Measurements from ENCODE around the gene MRPS14. TPM values are rescaled to one million over a fixed set of nuclear protein-coding genes. Genes with fewer than 3 reads are reported as not detected.

MRPS14 gene
- total and polyA plus RNA-seq, 2 experiments from 2014 or later, result 26.5 to 65.8 TPM

DNA sequence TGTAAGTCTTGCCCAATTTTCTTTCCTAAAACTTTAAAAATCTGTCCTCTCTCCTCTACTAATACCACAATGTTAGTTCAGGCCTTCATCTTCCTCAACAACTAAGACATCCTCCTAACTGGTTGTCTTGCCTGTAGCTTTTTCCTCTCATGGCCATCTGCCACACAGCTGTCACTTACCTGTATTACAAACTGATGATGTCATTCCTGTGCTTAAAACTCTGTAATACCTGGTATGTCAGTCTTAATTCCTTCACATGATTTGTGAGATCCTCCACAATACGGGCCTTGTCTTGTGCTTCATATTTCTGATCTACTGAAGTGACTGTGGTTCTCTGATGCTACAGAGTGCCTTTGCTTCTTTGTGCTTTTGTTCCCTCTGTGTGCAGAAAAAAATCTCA lies 9.8 kb downstream of the MRPS14 start:
- Histone ChIP-seq H4K20me1 (ENCODE audit: insufficient read depth, poor library complexity, severe bottlenecking) (no peaks in the 10 kb centered on the region), H3K4me3 (no peak overlapping the region), H3K4me1 (ENCODE audit: insufficient read depth) (no peaks in the 10 kb centered on the region), H3K27me3 (no peaks in the 10 kb centered on the region), H3K4me2 (no peak overlapping the region), H3K9me2 (replicated peaks; ENCODE audit: insufficient read depth) (no peaks in the 10 kb centered on the region), H3K79me2 (peaks cover 6% of the 10 kb centered on the region), H3K27ac (no peak overlapping the region), H2AFZ (no peak overlapping the region), H3K9me3 (ENCODE audit: low read depth) (no peaks in the 10 kb centered on the region), H3K36me3 (replicated peaks; ENCODE audit: insufficient read depth, low read depth) (peaks cover 6% of the 10 kb centered on the region)
- TF ChIP-seq EZH2phosphoT487 (IDR thresholded peaks at IDR 0.05; ENCODE audit: low read depth, severe bottlenecking, unreplicated experiment) (no peak), EZH2 (IDR thresholded peaks at IDR 0.05; ENCODE audit: borderline replicate concordance) (no peak)
- TF ChIP-seq, protein P1, sequence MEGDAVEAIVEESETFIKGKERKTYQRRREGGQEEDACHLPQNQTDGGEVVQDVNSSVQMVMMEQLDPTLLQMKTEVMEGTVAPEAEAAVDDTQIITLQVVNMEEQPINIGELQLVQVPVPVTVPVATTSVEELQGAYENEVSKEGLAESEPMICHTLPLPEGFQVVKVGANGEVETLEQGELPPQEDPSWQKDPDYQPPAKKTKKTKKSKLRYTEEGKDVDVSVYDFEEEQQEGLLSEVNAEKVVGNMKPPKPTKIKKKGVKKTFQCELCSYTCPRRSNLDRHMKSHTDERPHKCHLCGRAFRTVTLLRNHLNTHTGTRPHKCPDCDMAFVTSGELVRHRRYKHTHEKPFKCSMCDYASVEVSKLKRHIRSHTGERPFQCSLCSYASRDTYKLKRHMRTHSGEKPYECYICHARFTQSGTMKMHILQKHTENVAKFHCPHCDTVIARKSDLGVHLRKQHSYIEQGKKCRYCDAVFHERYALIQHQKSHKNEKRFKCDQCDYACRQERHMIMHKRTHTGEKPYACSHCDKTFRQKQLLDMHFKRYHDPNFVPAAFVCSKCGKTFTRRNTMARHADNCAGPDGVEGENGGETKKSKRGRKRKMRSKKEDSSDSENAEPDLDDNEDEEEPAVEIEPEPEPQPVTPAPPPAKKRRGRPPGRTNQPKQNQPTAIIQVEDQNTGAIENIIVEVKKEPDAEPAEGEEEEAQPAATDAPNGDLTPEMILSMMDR (IDR thresholded peaks at IDR 0.05; ENCODE audit: poor library complexity), result no peak
- DNase-seq (ENCODE audit: low spot score), result no peak
- WGBS (ENCODE audit: low lambda C conversion rate, missing lambda C conversion rate), result 94% methylated on average over 1 of the region's 1 CpG

DNA sequence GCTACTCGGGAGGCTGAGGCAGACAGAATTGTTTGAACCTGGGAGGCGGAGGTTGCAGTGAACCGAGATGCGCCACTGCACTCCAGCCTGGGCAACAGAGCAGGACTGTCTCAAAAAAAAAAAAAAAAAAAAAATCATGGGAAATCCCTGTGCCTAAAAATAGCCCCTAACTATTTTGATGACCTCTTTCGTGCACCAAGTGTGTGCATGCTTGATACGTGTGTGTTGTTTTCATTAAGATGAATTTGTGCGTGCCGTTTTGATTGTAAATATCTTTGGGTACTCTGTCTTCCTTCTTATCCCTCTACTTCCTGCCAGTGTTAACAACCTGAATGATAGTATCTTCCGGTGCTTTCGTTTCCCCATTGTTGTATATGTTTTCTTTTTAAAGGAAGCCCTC lies 13.7 kb downstream of the MRPS14 start:
- no peak overlapping the region for H3K4me3 ChIP-seq
- H3K4me2 ChIP-seq, result no peak overlapping the region
- DNase-seq (ENCODE audit: low spot score), result no peak
- no peak overlapping the region for H2AFZ ChIP-seq
- no peaks in the 10 kb centered on the region for H3K9me2 ChIP-seq (replicated peaks; ENCODE audit: insufficient read depth)
- peaks cover 43% of the 10 kb centered on the region for H3K79me2 ChIP-seq
- H3K36me3 ChIP-seq (replicated peaks; ENCODE audit: insufficient read depth, low read depth), result peaks cover 6% of the 10 kb centered on the region
- H3K27ac ChIP-seq, result no peak overlapping the region
- WGBS (ENCODE audit: low lambda C conversion rate, missing lambda C conversion rate), result 91% methylated on average over 10 of the region's 10 CpGs
- TF ChIP-seq, protein P1 (IDR thresholded peaks at IDR 0.05; ENCODE audit: poor library complexity), result no peak
- TF ChIP-seq EZH2 (IDR thresholded peaks at IDR 0.05; ENCODE audit: borderline replicate concordance), result no peak
- no peak for TF ChIP-seq EZH2phosphoT487 (IDR thresholded peaks at IDR 0.05; ENCODE audit: low read depth, severe bottlenecking, unreplicated experiment)
- no peaks in the 10 kb centered on the region for H3K4me1 ChIP-seq (ENCODE audit: insufficient read depth)
- H3K27me3 ChIP-seq, result no peaks in the 10 kb centered on the region
- no peaks in the 10 kb centered on the region for H3K9me3 ChIP-seq (ENCODE audit: low read depth)
- H4K20me1 ChIP-seq (ENCODE audit: insufficient read depth, poor library complexity, severe bottlenecking), result no peaks in the 10 kb centered on the region

DNA sequence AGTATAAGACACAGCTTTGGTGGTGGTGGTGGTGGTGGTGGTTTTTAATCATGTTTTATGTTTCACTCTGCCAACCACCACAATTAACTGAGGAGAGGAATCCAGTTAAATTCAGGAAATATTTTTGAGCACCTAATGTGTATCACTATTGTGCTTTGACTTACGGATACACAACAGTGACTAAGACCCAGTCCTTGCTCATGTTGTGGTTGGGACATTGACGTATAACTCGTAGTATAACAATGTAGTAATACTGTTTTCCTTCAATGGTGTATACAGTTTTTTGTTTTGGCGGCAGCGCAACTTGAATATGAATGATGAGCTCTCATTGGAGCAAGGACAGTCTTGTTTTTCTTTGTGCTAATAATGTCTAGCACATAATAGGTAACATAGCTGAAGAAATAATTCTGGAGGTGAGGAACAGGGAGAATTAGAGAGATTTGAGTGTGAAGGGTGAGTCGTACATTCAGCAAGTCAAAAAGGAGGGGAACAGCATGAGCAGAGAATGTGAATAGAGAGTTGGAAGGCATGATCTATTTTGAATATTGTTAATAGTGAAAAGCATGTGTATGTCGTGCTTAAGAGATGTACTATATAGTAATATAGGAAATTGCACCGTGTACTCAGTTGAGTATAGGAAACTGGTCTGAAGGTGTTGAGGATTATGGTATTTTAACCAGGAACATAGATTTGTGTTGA lies 18.0 kb downstream of the MRPS14 start:
- Histone ChIP-seq H3K27me3 (no peaks in the 10 kb centered on the region), H3K27ac (no peak overlapping the region), H3K36me3 (replicated peaks; ENCODE audit: insufficient read depth, low read depth) (no peaks in the 10 kb centered on the region), H3K79me2 (peaks cover 86% of the 10 kb centered on the region), H3K9me2 (replicated peaks; ENCODE audit: insufficient read depth) (no peaks in the 10 kb centered on the region), H3K4me2 (no peak overlapping the region), H4K20me1 (ENCODE audit: insufficient read depth, poor library complexity, severe bottlenecking) (peaks cover 14% of the 10 kb centered on the region), H2AFZ (no peak overlapping the region), H3K4me1 (ENCODE audit: insufficient read depth) (peaks cover 8% of the 10 kb centered on the region), H3K9me3 (ENCODE audit: low read depth) (no peaks in the 10 kb centered on the region), H3K4me3 (no peak overlapping the region)
- WGBS (ENCODE audit: low lambda C conversion rate, missing lambda C conversion rate), result 99% methylated on average over 8 of the region's 8 CpGs
- DNase-seq (ENCODE audit: low spot score), result no peak
- no peak for TF ChIP-seq EZH2phosphoT487 (IDR thresholded peaks at IDR 0.05; ENCODE audit: low read depth, severe bottlenecking, unreplicated experiment)
- TF ChIP-seq EZH2 (IDR thresholded peaks at IDR 0.05; ENCODE audit: borderline replicate concordance), result no peak
- TF ChIP-seq, protein P1 (IDR thresholded peaks at IDR 0.05; ENCODE audit: poor library complexity), result no peak
